Measurements from ENCODE around the gene CTIF.

CTIF gene

DNA sequence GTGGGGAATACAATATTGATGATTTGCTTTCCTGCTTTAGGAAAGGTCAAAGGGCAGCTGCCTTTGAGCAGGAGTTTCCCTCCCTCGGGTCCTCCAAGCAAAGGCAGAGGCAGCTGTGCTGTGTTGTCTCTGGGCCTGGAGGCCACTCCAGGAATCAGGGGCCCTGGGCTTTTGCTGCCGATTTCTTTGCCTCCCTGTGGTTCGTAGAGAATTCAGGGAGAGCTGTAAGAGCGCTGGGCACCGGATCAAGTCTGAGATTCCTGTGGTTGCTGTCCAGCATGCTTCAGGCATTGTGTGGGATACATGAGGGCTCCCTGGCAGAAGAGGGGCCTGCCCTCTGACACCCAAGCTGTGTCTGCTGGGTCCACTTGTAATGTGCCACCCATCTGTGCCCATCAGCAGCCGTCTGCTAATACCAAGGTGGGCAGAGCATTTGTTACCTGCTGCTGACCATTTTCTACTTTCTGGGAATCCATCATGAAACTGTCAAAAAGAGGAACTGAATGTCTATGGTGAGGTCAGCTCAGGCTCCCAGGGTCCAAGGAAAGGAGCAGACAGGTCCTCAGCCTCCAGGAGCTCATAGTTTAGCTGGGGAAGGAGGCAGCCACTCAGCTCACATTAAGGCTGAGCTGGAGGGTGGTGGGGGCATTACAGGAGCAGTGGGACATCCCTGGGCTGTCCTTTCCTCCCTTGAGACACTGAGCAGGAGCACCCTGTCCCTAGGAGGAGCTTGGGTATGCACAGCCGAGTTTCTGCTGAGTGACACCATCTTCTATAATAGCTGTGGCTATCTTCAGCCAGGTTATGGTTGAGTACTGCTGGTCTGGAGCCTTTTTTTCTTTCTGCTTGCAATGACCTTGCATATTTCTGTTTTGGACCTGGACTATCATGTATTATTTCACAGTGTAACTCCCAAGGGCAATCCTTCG lies 68.5 kb downstream of the CTIF start:
- DNase-seq = no peak
- Mint-ChIP-seq H3K4me3 (no peak overlapping the region), H3K27ac (no peak overlapping the region), H3K9me3 (no peaks in the 10 kb centered on the region), H3K36me3 (ENCODE audit: low read depth) (no peaks in the 10 kb centered on the region), H3K27me3 (ENCODE audit: low read depth, poor library complexity) (peaks cover 3% of the 10 kb centered on the region), H3K4me1 (peaks cover 43% of the 10 kb centered on the region)
- TF ChIP-seq, protein P1, sequence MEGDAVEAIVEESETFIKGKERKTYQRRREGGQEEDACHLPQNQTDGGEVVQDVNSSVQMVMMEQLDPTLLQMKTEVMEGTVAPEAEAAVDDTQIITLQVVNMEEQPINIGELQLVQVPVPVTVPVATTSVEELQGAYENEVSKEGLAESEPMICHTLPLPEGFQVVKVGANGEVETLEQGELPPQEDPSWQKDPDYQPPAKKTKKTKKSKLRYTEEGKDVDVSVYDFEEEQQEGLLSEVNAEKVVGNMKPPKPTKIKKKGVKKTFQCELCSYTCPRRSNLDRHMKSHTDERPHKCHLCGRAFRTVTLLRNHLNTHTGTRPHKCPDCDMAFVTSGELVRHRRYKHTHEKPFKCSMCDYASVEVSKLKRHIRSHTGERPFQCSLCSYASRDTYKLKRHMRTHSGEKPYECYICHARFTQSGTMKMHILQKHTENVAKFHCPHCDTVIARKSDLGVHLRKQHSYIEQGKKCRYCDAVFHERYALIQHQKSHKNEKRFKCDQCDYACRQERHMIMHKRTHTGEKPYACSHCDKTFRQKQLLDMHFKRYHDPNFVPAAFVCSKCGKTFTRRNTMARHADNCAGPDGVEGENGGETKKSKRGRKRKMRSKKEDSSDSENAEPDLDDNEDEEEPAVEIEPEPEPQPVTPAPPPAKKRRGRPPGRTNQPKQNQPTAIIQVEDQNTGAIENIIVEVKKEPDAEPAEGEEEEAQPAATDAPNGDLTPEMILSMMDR (IDR thresholded peaks at IDR 0.05) = no peak

GRCh38 chr18:48608581-48608980 lies 69.8 kb downstream of the CTIF start:
- Mint-ChIP-seq H3K4me1 (peaks cover 56% of the 10 kb centered on the region), H3K27ac (no peak overlapping the region), H3K27me3 (ENCODE audit: low read depth, poor library complexity) (peaks cover 3% of the 10 kb centered on the region), H3K9me3 (no peaks in the 10 kb centered on the region), H3K36me3 (ENCODE audit: low read depth) (no peaks in the 10 kb centered on the region), H3K4me3 (no peak overlapping the region)
- TF ChIP-seq, protein P1 (IDR thresholded peaks at IDR 0.05) = no peak
- DNase-seq = no peak

- Mint-ChIP-seq H3K4me1 (peaks cover 61% of the 10 kb centered on the region), H3K36me3 (ENCODE audit: low read depth) (no peaks in the 10 kb centered on the region), H3K27me3 (ENCODE audit: low read depth, poor library complexity) (peaks cover 3% of the 10 kb centered on the region), H3K4me3 (no peak overlapping the region), H3K27ac (no peak overlapping the region), H3K9me3 (no peaks in the 10 kb centered on the region)
- TF ChIP-seq, protein P1 (IDR thresholded peaks at IDR 0.05) = no peak
- no peak for DNase-seq
These were observed 70.3 kb downstream of the CTIF start for GRCh38 chr18:48609114-48609513.

DNA sequence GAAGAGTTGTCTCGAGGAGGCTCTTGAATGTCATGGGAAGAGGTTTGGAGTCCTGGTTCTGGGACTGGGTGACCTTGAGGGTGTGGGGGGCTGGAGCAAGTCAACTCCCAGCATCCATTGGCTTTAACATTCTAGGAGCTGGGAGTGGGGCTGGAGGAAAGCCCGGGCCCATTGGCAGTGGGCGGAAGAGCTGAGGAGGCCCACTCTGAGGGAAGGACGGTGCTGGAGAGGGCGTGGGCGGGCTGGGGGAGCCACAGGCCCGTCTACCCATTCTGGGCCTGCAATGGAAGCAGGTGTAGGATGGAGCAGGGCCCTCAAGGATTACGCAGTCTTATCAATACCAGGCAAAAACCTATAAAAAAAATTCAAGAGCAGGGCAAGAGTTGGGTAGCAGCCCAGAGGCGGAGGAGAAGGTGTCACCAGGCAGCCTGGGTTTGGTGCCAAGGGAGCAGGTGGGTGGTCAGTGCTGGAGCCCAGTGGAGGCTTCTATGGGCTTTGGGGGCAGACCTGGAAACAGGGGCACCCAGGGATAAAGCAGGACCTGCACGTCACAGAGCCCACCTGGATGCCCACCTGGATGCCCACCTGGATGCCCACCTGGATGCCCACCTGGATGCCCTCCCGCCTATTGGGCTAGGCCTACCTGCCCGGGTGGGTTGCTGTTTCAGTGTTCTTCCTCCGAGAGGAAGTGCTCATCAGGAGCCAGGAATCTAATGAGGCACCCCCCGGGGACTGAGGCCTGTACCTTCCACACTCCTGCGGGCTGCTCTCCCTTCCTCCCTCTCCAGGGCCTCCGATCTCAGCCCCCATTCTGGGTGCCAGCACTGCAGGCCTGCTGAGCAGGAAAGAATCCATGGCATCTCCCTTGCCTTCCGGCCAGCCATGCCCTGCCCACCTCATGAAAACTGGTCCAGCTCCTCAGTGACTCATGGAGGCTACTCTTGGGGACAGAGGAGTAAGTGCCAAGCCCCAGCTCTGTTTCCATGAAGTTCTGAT lies 71.3 kb downstream of the CTIF start:
- Mint-ChIP-seq H3K36me3 (ENCODE audit: low read depth) (no peaks in the 10 kb centered on the region), H3K27me3 (ENCODE audit: low read depth, poor library complexity) (peaks cover 3% of the 10 kb centered on the region), H3K4me3 (no peak overlapping the region), H3K4me1 (peaks cover 66% of the 10 kb centered on the region), H3K9me3 (no peaks in the 10 kb centered on the region), H3K27ac (no peak overlapping the region)
- TF ChIP-seq, protein P1 (IDR thresholded peaks at IDR 0.05) = no peak
- no peak for DNase-seq

DNA sequence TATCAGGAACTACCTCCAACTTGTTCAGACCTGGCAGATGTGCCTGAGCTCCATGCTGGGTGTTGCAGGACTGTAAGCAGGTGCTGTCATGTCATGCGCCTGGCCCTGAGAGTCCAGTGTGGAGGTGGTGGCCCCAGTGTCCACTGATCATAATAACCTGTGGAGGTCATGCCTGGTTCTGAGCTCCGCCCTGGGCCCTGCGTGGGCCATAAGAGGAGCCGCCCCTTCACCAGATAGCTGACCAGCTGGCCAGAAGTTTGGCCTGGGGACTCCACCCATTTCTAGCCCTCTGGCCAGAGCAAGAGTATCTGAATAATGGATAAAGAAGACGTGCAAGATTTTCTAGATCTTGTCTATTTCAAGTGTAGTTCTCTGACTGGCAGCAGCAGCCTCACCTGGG lies 72.4 kb downstream of the CTIF start:
- Mint-ChIP-seq H3K27me3 (ENCODE audit: low read depth, poor library complexity) (peaks cover under 1% of the 10 kb centered on the region), H3K36me3 (ENCODE audit: low read depth) (no peaks in the 10 kb centered on the region), H3K27ac (no peak overlapping the region), H3K4me3 (no peak overlapping the region), H3K4me1 (peaks cover 55% of the 10 kb centered on the region), H3K9me3 (no peaks in the 10 kb centered on the region)
- TF ChIP-seq, protein P1 (IDR thresholded peaks at IDR 0.05) = no peak
- no peak for DNase-seq
